Esophagus squamous epithelium (tissue), 5 donors: ENCODE data around the gene FGFR3. TPM values are rescaled to one million over a fixed set of nuclear protein-coding genes. Genes with fewer than 3 reads are reported as not detected.
A peak's percentile ranks its signal among the peaks of the same experiment; 100 is the strongest.

Experiments
- DNase-seq: peaks from one replicate; lab custom pipeline; 2025; lab: John Stamatoyannopoulos, UW
- H3K27ac ChIP-seq, 4 donors: fragments of 200-600 bp; sonication (generic); one replicate each; pipeline ENCODE4 v1.5.1; 2016 to 2019; ENCODE audit warnings: mild to moderate bottlenecking in 1 of 4
- H3K27me3 ChIP-seq, 4 donors: fragments of 200-600 bp; sonication (generic); 1 replicate in 3 of 4; 2 replicates in 1 of 4; pipeline versions ENCODE4 v1.5.1 to v1.6.0; 2017 to 2021; ENCODE audit warnings: antibody characterized with exemption in 1 of 4
- H3K36me3 ChIP-seq, 3 donors: fragments of 200-600 bp; sonication (generic); one replicate each; pipeline ENCODE4 v1.5.1; 2016 to 2019
- H3K4me1 ChIP-seq, 3 donors: fragments of 200-600 bp; sonication (generic); one replicate each; pipeline ENCODE4 v1.5.1; 2017 to 2019
- H3K4me3 ChIP-seq, 4 donors: fragments of 200-600 bp; sonication (generic); 1 replicate in 3 of 4; 2 replicates in 1 of 4; pipeline ENCODE4 v1.5.1; 2016 to 2019; ENCODE audit warnings: mild to moderate bottlenecking in 2 of 4, moderate library complexity in 1 of 4
- H3K9me3 ChIP-seq, 3 donors: fragments of 200-600 bp; sonication (generic); one replicate each; pipeline ENCODE4 v1.5.1; 2016 to 2019
- POLR2A ChIP-seq, 4 donors: fragments of 450-650 bp; IDR thresholded peaks; one replicate each; pipeline ENCODE4 v1.6.1; 2017; ENCODE audit warnings: antibody characterized with exemption in 4 of 4, mild to moderate bottlenecking in 4 of 4, moderate library complexity in 3 of 4
- WGBS, 2 donors: methylation state at CpG; one replicate each; pipeline ENCODE4 v1.1.5; 2018; 5-methylcytosine and 5-hydroxymethylcytosine counted together
- intact Hi-C: fragments of 100-400 bp; cut with DNase I; formaldehyde crosslinking; loops from one replicate; pipeline ENCODE4 v1.15.0; 2022
- total RNA-seq, 4 donors: library from RNA; depleted of rRNA; stranded (reverse); fragments of >200 nt; gene quantifications; one replicate each; pipeline ENCODE4 v1.1.0, GENCODE V29; 2016
- TF ChIP-seq, protein P1 (sequence below), 6 experiments: fragments of 450-650 bp in 4 of 6; fragments of 200-600 bp in 2 of 6; sonication (generic) in 2 of 6; IDR thresholded peaks; one replicate each; pipeline ENCODE4 v1.5.1; 2016 to 2019; ENCODE audit warnings: antibody characterized with exemption in 6 of 6, mild to moderate bottlenecking in 4 of 6, moderate library complexity in 4 of 6
- donor health status: DM: yes; HTN: yes; CAD: no.

Gene FGFR3
- total RNA-seq, 4 donors from 2014 or later = 175 to 307 (median 223) TPM

DNA sequence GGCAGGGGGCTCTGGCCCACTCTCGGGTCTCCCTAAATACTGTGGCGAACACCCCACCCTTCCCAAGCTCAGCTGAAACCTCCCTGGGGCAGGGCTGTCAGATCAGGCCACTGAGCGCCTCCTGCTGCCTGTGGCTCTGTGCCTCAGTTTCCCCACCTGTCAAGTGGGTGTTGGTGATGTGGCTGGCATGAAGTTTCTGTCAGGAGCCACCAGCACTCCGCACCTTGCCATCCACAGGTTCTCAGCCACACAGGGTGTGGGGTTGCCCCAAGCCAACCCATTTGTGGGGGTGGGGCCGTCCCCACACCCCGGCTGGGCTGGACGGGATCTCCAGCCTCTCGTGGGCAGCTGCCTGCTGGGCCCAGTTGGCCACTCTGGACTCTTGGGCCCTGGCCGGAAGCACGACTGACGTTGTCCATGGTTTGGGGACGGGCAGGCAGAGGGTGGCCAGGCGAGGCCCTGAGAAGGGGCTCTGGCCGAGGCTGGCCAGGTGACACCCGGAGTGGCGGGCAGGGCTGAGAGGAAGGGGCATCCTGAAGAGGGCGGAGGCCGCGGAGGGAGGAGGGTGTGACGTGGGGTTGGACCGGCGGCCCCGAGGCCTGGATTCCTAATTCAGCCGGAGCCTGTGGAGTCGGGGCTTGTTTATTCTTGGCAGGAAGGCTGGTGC is 5.5 kb upstream of the FGFR3 start:
- no peaks in the 10 kb centered on the region for H3K9me3 ChIP-seq

DNA sequence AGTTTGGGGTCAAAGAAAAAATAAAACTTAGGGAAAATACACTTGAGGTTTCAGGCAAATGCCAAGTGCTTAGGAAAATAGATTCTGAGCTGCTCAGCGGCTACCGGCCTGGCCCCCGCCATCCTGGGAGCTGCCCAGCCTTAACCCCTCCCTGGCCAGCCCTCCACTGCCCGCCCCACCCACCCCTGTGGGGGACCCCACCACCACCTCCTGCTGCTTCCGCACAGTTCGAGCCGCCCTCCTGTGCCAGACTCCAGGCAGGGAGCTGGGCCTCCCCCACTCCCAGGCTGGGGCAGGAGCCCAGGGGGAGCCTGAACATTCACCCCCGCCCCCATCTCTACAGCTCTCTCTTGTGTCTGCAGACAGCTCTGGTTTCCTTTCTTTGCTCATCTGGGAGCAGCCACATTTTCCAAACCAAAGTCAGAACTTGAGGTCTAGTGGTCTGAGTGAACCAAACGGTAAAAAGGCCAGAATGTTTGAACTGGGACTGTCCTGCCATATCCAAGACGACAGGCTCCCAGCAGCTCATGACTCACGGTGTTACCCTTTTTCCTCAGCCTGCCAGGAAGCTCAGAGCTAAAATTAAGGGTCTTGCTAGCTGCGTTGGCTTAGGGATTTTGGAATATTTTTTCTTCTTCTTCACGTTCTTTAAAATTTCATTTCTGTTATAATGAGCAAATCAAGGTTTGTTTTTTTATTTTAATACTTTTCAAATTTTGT is 4.7 kb upstream of the FGFR3 start:
- Histone ChIP-seq H3K27me3 (no peaks in the 10 kb centered on the region), H3K4me1 (peaks cover 65 to 82% (median 65%) of the 10 kb centered on the region in 3 donors), H3K9me3 (no peaks in the 10 kb centered on the region), H3K4me3 (no peak overlapping the region), H3K36me3 (no peaks in the 10 kb centered on the region), H3K27ac (peak overlapping the region; percentile 63 to 78 (median 72))
- WGBS, 2 donors = 44% methylated on average over 8 of the region's 13 CpGs
- no peak for DNase-seq
- no peak for TF ChIP-seq POLR2A (IDR thresholded peaks at IDR 0.05)
- TF ChIP-seq, protein P1, sequence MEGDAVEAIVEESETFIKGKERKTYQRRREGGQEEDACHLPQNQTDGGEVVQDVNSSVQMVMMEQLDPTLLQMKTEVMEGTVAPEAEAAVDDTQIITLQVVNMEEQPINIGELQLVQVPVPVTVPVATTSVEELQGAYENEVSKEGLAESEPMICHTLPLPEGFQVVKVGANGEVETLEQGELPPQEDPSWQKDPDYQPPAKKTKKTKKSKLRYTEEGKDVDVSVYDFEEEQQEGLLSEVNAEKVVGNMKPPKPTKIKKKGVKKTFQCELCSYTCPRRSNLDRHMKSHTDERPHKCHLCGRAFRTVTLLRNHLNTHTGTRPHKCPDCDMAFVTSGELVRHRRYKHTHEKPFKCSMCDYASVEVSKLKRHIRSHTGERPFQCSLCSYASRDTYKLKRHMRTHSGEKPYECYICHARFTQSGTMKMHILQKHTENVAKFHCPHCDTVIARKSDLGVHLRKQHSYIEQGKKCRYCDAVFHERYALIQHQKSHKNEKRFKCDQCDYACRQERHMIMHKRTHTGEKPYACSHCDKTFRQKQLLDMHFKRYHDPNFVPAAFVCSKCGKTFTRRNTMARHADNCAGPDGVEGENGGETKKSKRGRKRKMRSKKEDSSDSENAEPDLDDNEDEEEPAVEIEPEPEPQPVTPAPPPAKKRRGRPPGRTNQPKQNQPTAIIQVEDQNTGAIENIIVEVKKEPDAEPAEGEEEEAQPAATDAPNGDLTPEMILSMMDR (IDR thresholded peaks at IDR 0.05) = no peak
- intact Hi-C loops = no loop called here

More for the DNA sequence above, 5.5 kb upstream of the FGFR3 start:
- Histone ChIP-seq H3K27ac (peak overlapping the region in 3 of 4 donors; percentile 68 to 78 (median 69)), H3K36me3 (no peaks in the 10 kb centered on the region), H3K4me1 (peaks cover 68 to 87% (median 69%) of the 10 kb centered on the region in 3 donors), H3K4me3 (no peak overlapping the region), H3K27me3 (no peaks in the 10 kb centered on the region)
- intact Hi-C loops = no loop called here
- 8 to 28% methylated on average over 11 to 18 of the region's 25 CpGs for WGBS, 2 donors
- DNase-seq = no peak
- TF ChIP-seq, protein P1 (IDR thresholded peaks at IDR 0.05) = no peak
- TF ChIP-seq POLR2A (IDR thresholded peaks at IDR 0.05) = no peak

DNA sequence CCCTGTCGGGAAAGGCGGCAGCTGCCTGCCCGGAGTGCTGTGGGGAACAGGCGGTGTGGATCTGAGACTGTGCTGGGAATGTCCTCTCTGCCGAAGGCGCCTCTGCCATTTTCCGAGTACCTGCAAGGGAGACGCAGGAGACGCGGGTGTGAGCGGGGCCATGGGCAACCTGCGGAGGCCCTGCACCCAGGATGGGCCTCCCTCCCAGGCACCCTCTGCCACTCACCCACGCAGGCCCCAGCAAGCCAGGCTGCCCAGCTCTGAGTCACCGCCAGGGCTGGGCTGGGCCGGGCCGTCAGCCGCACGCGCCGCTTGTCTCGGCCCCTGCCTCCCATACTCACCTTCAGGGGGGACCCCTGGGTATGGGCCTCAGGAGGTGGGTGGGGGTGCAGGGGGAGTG is 3.5 kb upstream of the FGFR3 start:
- Histone ChIP-seq H3K27me3 (peaks cover 0 to 8% (median 0%) of the 10 kb centered on the region in 4 donors), H3K27ac (peak overlapping the region; percentile 26 to 78 (median 72)), H3K36me3 (no peaks in the 10 kb centered on the region), H3K4me3 (no peak overlapping the region), H3K4me1 (peaks cover 58 to 79% (median 63%) of the 10 kb centered on the region in 3 donors), H3K9me3 (no peaks in the 10 kb centered on the region)
- DNase-seq = no peak
- TF ChIP-seq, protein P1 (IDR thresholded peaks at IDR 0.05) = peak in 2 of 6 experiments; percentile 21 to 24
- peak in 1 of 4 donors; percentile 47 for TF ChIP-seq POLR2A (IDR thresholded peaks at IDR 0.05)
- WGBS, 2 donors = 38% methylated on average over 6 of the region's 21 CpGs; no CpG with 5 or more reads in 1 of the 2 donors
- intact Hi-C loops = no loop called here

DNA sequence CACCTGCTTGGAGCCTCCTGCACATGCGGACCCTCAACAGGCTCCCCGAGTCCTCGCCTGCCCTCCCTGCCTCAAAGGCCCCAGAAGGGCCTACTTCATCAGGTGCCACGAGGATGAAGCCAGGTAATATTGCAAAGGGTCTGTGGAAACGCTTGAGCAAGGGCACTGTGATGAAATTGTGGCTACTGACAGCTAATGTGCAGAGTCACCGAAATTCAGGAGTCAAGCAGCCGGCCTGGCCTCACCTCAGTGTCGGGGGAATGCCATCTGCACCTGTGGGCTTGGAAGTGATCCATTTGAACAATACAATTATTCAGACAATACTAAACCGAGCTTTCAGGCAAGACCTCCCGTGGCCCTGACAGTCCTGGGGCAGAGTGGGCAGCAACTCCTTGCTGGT is 3.1 kb upstream of the FGFR3 start:
- H3K27ac ChIP-seq = peak overlapping the region; percentile 26 to 78 (median 72)
- intact Hi-C loops = no loop called here
- H3K4me1 ChIP-seq = peaks cover 53 to 79% (median 63%) of the 10 kb centered on the region in 3 donors
- H3K27me3 ChIP-seq = peaks cover 0 to 13% (median 0%) of the 10 kb centered on the region in 4 donors
- no peaks in the 10 kb centered on the region for H3K9me3 ChIP-seq
- 40 to 60% methylated on average over 1 of the region's 10 CpGs for WGBS, 2 donors
- H3K36me3 ChIP-seq = no peaks in the 10 kb centered on the region
- TF ChIP-seq POLR2A (IDR thresholded peaks at IDR 0.05) = no peak
- TF ChIP-seq, protein P1 (IDR thresholded peaks at IDR 0.05) = no peak
- H3K4me3 ChIP-seq = no peak overlapping the region
- no peak for DNase-seq
